Measurements from ENCODE around the gene ALG9. TPM values are rescaled to one million over a fixed set of nuclear protein-coding genes. Genes with fewer than 3 reads are reported as not detected.
"Not testable (repeated sequence)": the region's sequence is repeated elsewhere in the genome, so short reads cannot be mapped to it uniquely, and the experiment has no call there.

ALG9 gene
- total RNA-seq, 1 donor from 2014 or later, result 26.6 TPM

DNA sequence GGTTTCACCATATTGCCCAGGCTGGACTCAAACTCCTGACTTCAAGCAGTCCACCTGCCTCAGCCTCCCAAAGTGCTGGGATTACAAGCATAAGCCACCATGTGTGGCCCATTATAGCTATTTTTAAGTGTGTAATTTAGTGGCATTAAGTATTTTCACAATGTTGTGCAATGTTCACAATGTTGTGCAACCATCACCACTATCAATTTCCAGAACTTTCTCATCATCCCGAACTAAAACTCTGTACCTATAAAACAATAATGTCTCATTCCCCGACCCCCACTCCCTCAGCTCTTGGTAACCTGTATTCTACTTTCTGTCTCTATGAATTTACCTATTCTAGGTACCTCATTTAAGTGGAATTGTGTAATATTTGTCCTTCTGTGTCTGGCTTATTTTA, 15.5 kb upstream of the ALG9 start:
- H3K4me1 ChIP-seq, result no peaks in the 10 kb centered on the region
- H3K36me3 ChIP-seq, result no peaks in the 10 kb centered on the region
- DNase-seq (no peak), ATAC-seq (no peak)
- H3K4me3 ChIP-seq, result no peak overlapping the region
- H3K27ac ChIP-seq, result no peak overlapping the region
- TF ChIP-seq, protein P1, sequence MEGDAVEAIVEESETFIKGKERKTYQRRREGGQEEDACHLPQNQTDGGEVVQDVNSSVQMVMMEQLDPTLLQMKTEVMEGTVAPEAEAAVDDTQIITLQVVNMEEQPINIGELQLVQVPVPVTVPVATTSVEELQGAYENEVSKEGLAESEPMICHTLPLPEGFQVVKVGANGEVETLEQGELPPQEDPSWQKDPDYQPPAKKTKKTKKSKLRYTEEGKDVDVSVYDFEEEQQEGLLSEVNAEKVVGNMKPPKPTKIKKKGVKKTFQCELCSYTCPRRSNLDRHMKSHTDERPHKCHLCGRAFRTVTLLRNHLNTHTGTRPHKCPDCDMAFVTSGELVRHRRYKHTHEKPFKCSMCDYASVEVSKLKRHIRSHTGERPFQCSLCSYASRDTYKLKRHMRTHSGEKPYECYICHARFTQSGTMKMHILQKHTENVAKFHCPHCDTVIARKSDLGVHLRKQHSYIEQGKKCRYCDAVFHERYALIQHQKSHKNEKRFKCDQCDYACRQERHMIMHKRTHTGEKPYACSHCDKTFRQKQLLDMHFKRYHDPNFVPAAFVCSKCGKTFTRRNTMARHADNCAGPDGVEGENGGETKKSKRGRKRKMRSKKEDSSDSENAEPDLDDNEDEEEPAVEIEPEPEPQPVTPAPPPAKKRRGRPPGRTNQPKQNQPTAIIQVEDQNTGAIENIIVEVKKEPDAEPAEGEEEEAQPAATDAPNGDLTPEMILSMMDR (IDR thresholded peaks at IDR 0.05), result no peak
- no peaks in the 10 kb centered on the region for H3K27me3 ChIP-seq
- no peaks in the 10 kb centered on the region for H3K9me3 ChIP-seq
- intact Hi-C loops (cut with DNase I), result no loop called here

- intact Hi-C loops (cut with DNase I), result no loop called here
- no peaks in the 10 kb centered on the region for H3K4me1 ChIP-seq
These were observed 14.7 kb upstream of the ALG9 start for GRCh38 chr11:111886032-111886431.

DNA sequence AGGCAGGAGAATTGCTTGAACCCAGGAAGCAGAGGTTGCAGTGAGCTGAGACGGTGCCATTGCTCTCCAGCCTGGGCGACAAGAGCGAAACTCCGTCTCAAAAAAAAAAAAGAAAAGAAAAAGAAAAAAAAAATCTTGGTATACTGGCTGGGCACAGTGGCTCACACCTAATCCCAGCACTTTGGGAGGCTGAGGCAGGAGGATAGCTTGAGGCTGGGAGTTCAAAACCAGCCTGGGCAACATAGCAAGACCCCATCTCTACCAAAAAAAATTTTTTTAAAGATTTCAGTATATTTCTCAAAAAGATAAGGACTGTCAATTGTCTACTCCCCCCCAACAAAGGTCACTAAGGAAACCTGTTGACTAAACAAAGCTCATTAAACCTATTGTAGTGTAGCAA, 13.7 kb upstream of the ALG9 start:
- H3K27me3 ChIP-seq; ATAC-seq; H3K27ac ChIP-seq; intact Hi-C loops (cut with DNase I); H3K4me3 ChIP-seq; H3K4me1 ChIP-seq; DNase-seq; H3K36me3 ChIP-seq; H3K9me3 ChIP-seq: not testable (repeated sequence)

More at GRCh38 chr11:111886032-111886431, 14.7 kb upstream of the ALG9 start:
- ATAC-seq (no peak), DNase-seq (no peak)
- TF ChIP-seq, protein P1 (IDR thresholded peaks at IDR 0.05), result no peak
- H3K27ac ChIP-seq, result no peak overlapping the region
- H3K4me3 ChIP-seq, result no peak overlapping the region
- no peaks in the 10 kb centered on the region for H3K9me3 ChIP-seq
- H3K36me3 ChIP-seq, result no peaks in the 10 kb centered on the region
- H3K27me3 ChIP-seq, result no peaks in the 10 kb centered on the region

GRCh38 chr11:111882202-111882601, 10.8 kb upstream of the ALG9 start:
- intact Hi-C loops (cut with DNase I), result no loop called here
- no peaks in the 10 kb centered on the region for H3K9me3 ChIP-seq

GRCh38 chr11:111879637-111879960, 8.2 kb upstream of the ALG9 start:
- Histone ChIP-seq H3K4me1 (peaks cover 7% of the 10 kb centered on the region), H3K36me3 (no peaks in the 10 kb centered on the region), H3K4me3 (peak overlapping the region; percentile 73), H3K27ac (peak overlapping the region; percentile 95), H3K27me3 (no peaks in the 10 kb centered on the region), H3K9me3 (no peaks in the 10 kb centered on the region)
- TF ChIP-seq, protein P1 (IDR thresholded peaks at IDR 0.05), result no peak
- intact Hi-C loops (cut with DNase I), result no loop called here
- DNase-seq (no peak), ATAC-seq (no peak)

More at GRCh38 chr11:111882202-111882601, 10.8 kb upstream of the ALG9 start:
- Histone ChIP-seq H3K27me3 (no peaks in the 10 kb centered on the region), H3K4me1 (peaks cover 7% of the 10 kb centered on the region), H3K4me3 (no peak overlapping the region), H3K36me3 (no peaks in the 10 kb centered on the region), H3K27ac (no peak overlapping the region)
- ATAC-seq, result no peak
- no peak for DNase-seq
- TF ChIP-seq, protein P1 (IDR thresholded peaks at IDR 0.05), result no peak

- intact Hi-C loops (cut with DNase I), result no loop called here
- ATAC-seq, result peak; percentile 98
- peak within 1 kb of the TSS; percentile 73 for H3K4me3 ChIP-seq
These were observed 7.7 kb upstream of the ALG9 start, which contains the start of the genes CFAP68 and FDXACB1 for GRCh38 chr11:111878849-111879636. CFAP68 (plus strand) TSS chr11:111879541; CDS start chr11:111879561, 20 bp downstream. FDXACB1 (minus strand) TSS chr11:111879165; CDS start chr11:111879132, 33 bp downstream.

More at GRCh38 chr11:111878849-111879636, 7.7 kb upstream of the ALG9 start, which contains the start of the genes CFAP68 and FDXACB1:
- no peaks in the 10 kb centered on the region for H3K9me3 ChIP-seq
- H3K36me3 ChIP-seq, result no peaks in the 10 kb centered on the region
- peaks cover 7% of the 10 kb centered on the region for H3K4me1 ChIP-seq
- peak; percentile 97 for DNase-seq
- TF ChIP-seq, protein P1 (IDR thresholded peaks at IDR 0.05), result peak; percentile 95
- H3K27me3 ChIP-seq, result no peaks in the 10 kb centered on the region
- peak within 1 kb of the TSS; percentile 95 for H3K27ac ChIP-seq
